MM.1S (cell line): ENCODE data around the gene ELFN1.

Source experiments
- DNase-seq: peaks from one replicate; pipeline ENCODE4 v3.0.0-alpha.2; 2015
- H2AFZ ChIP-seq: fragments of 300-600 bp; sonication (generic); 2 replicates; pipeline ENCODE4 v1.6.0; 2016; ENCODE audit warnings: antibody characterized with exemption, low read length
- H3F3A ChIP-seq: fragments of 300-600 bp; sonication (generic); 2 replicates; pipeline ENCODE4 v1.6.1; 2016; ENCODE audit warnings: mild to moderate bottlenecking, antibody characterized with exemption, low read length, moderate library complexity, mixed read lengths; ENCODE audit not compliant: insufficient read depth
- H3K27ac ChIP-seq: fragments of 300-600 bp; sonication (generic); 2 replicates; pipeline ENCODE4 v1.5.1; 2016; ENCODE audit warnings: mild to moderate bottlenecking, low read length
- H3K27me3 ChIP-seq: fragments of 300-600 bp; sonication (generic); replicated peaks from 2 replicates; pipeline ENCODE4 v1.6.0; 2016; ENCODE audit warnings: low read length; ENCODE audit not compliant: insufficient read depth
- H3K36me3 ChIP-seq: fragments of 300-600 bp; sonication (generic); replicated peaks from 2 replicates; pipeline ENCODE4 v1.6.1; 2016; ENCODE audit warnings: mild to moderate bottlenecking, low read length, mixed read lengths; ENCODE audit not compliant: insufficient read depth
- H3K4me1 ChIP-seq: fragments of 300-600 bp; sonication (generic); 2 replicates; pipeline ENCODE4 v1.6.1; 2016; ENCODE audit warnings: low read length, mixed read lengths
- H3K4me2 ChIP-seq: fragments of 300-600 bp; sonication (generic); 2 replicates; pipeline ENCODE4 v1.6.0; 2016; ENCODE audit warnings: low read depth, low read length
- H3K4me3 ChIP-seq: fragments of 300-600 bp; sonication (generic); 2 replicates; pipeline ENCODE4 v1.5.1; 2016; ENCODE audit warnings: low read length, mixed read lengths
- H3K79me2 ChIP-seq: fragments of 300-600 bp; sonication (generic); 2 replicates; pipeline ENCODE4 v1.6.1; 2016; ENCODE audit warnings: mixed run types, low read length, mixed read lengths
- H3K9ac ChIP-seq: fragments of 300-600 bp; sonication (generic); 2 replicates; pipeline ENCODE4 v1.6.1; 2016; ENCODE audit warnings: low read length, mixed read lengths
- H3K9me2 ChIP-seq: fragments of 300-600 bp; sonication (generic); replicated peaks from 2 replicates; pipeline ENCODE4 v1.6.1; 2016; ENCODE audit warnings: mild to moderate bottlenecking, low read length, mixed read lengths; ENCODE audit not compliant: insufficient read depth
- H3K9me3 ChIP-seq: fragments of 300-600 bp; sonication (generic); replicated peaks from 2 replicates; pipeline ENCODE4 v1.6.1; 2016; ENCODE audit warnings: mild to moderate bottlenecking, low read length, mixed read lengths; ENCODE audit not compliant: insufficient read depth
- H4K20me1 ChIP-seq: fragments of 300-600 bp; sonication (generic); 2 replicates; pipeline ENCODE4 v1.6.1; 2016; ENCODE audit warnings: mild to moderate bottlenecking, low read length, moderate library complexity, mixed read lengths; ENCODE audit not compliant: insufficient read depth
- EZH2 ChIP-seq: fragments of 300-600 bp; sonication (generic); optimal IDR thresholded peaks from 2 replicates; pipeline ENCODE3; 2017; ENCODE audit warnings: low read depth, mild to moderate bottlenecking, antibody characterized with exemption, low read length, mixed read lengths
- EZH2phosphoT487 ChIP-seq: fragments of 300-600 bp; sonication (generic); IDR thresholded peaks from 2 replicates; pipeline ENCODE4 v1.6.1; 2018; ENCODE audit warnings: antibody characterized with exemption, low read length
- TF ChIP-seq, protein P1 (sequence below): fragments of 300-600 bp; sonication (generic); IDR thresholded peaks from 2 replicates; pipeline ENCODE4 v1.5.1; 2016; ENCODE audit warnings: antibody characterized with exemption, low read length, mixed read lengths

The ELFN1 gene

GRCh38 chr7:1700536-1701333 lies 30.7 kb downstream of the ELFN1 start:
- H3K9me2 ChIP-seq: no peaks in the 10 kb centered on the region
- no peak overlapping the region for H3K27ac ChIP-seq
- no peak overlapping the region for H2AFZ ChIP-seq
- H3K4me2 ChIP-seq: no peak overlapping the region
- no peak for DNase-seq
- no peaks in the 10 kb centered on the region for H4K20me1 ChIP-seq
- TF ChIP-seq EZH2phosphoT487: no peak
- H3K79me2 ChIP-seq: no peaks in the 10 kb centered on the region
- H3F3A ChIP-seq: no peaks in the 10 kb centered on the region
- H3K9ac ChIP-seq: no peak overlapping the region
- H3K36me3 ChIP-seq: no peaks in the 10 kb centered on the region
- no peaks in the 10 kb centered on the region for H3K4me1 ChIP-seq
- H3K27me3 ChIP-seq: peaks cover 95% of the 10 kb centered on the region
- no peak overlapping the region for H3K4me3 ChIP-seq
- H3K9me3 ChIP-seq: no peaks in the 10 kb centered on the region

DNA sequence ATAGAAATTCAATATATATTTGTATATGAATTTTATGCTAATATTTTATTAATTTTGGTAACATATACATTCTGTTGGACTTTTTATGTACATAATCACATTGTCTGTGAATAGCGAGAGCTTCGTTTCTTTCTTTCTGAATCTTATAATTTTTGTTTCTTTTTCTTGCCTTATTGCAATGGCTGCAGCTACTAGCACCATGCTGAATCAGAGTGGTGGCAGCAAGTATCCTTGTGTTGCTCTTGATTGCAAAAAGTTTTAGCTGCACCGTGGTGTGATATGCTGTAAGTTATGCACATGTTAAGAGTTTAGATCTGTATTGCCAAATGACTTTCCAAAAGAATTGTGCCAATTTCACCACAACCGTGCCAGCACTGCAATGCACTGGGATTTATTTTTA lies 32.6 kb downstream of the ELFN1 start:
- Histone ChIP-seq H3F3A (no peaks in the 10 kb centered on the region), H3K36me3 (no peaks in the 10 kb centered on the region), H3K9me3 (no peaks in the 10 kb centered on the region), H3K27ac (no peak overlapping the region), H3K4me2 (no peak overlapping the region), H2AFZ (no peak overlapping the region), H3K9me2 (no peaks in the 10 kb centered on the region), H3K4me1 (no peaks in the 10 kb centered on the region), H3K79me2 (no peaks in the 10 kb centered on the region), H3K9ac (no peak overlapping the region), H3K27me3 (peaks cover 86% of the 10 kb centered on the region), H4K20me1 (no peaks in the 10 kb centered on the region), H3K4me3 (no peak overlapping the region)
- TF ChIP-seq EZH2phosphoT487 (no peak), EZH2 (no peak)
- TF ChIP-seq, protein P1, sequence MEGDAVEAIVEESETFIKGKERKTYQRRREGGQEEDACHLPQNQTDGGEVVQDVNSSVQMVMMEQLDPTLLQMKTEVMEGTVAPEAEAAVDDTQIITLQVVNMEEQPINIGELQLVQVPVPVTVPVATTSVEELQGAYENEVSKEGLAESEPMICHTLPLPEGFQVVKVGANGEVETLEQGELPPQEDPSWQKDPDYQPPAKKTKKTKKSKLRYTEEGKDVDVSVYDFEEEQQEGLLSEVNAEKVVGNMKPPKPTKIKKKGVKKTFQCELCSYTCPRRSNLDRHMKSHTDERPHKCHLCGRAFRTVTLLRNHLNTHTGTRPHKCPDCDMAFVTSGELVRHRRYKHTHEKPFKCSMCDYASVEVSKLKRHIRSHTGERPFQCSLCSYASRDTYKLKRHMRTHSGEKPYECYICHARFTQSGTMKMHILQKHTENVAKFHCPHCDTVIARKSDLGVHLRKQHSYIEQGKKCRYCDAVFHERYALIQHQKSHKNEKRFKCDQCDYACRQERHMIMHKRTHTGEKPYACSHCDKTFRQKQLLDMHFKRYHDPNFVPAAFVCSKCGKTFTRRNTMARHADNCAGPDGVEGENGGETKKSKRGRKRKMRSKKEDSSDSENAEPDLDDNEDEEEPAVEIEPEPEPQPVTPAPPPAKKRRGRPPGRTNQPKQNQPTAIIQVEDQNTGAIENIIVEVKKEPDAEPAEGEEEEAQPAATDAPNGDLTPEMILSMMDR: no peak
- DNase-seq: no peak

DNA sequence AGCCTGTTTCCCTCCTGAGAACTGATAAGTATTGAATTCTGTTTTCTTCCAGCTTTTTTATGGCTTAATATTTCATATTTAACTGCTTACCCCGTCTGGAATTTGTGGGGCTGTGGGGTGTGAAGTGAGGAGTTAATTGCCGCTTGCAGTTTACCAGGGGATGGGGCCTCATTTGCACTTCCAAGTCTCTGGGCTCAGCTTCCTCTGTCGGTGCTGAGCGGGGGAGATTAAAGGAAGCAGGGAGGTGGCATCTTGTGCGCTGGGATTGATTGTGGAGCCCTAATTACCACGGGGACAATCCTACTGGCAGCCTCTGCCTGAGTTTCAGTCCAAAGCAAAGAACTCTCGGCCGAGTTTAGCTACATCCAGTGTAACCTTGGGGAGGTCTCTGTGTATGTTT lies 33.4 kb downstream of the ELFN1 start:
- Histone ChIP-seq H3K4me3 (no peak overlapping the region), H3K4me2 (no peak overlapping the region), H3K9ac (no peak overlapping the region)

More for the DNA sequence above, 33.4 kb downstream of the ELFN1 start:
- Histone ChIP-seq H3K27me3 (peaks cover 81% of the 10 kb centered on the region), H3K4me1 (no peaks in the 10 kb centered on the region), H3K27ac (no peak overlapping the region), H3K79me2 (no peaks in the 10 kb centered on the region), H4K20me1 (no peaks in the 10 kb centered on the region), H3K9me3 (no peaks in the 10 kb centered on the region), H3F3A (no peaks in the 10 kb centered on the region), H3K36me3 (no peaks in the 10 kb centered on the region), H2AFZ (no peak overlapping the region), H3K9me2 (no peaks in the 10 kb centered on the region)
- TF ChIP-seq, protein P1: no peak
- TF ChIP-seq EZH2 (no peak), EZH2phosphoT487 (no peak)
- DNase-seq: no peak
